GM13977 (cell line): ENCODE results near the gene COCH.

Experiments used
- DNase-seq: peaks from one replicate; pipeline ENCODE4 v3.0.0; 2012; ENCODE audit warnings: low spot score
- in situ Hi-C: fragments of 300-500 bp; cut with MboI; formaldehyde crosslinking; loops from one replicate; pipeline ENCODE4 v1.12.0; 2022; ENCODE audit warnings: low sequenced_read_pairs, low pct_unique_long_range_greater_than_20kb, mixed read lengths, inconsistent platforms; ENCODE audit not compliant: unreplicated experiment
- TF ChIP-seq, protein P1 (sequence below): IDR thresholded peaks from 2 replicates; pipeline ENCODE4 v1.5.1; 2012; ENCODE audit warnings: mild to moderate bottlenecking, control low read depth; ENCODE audit not compliant: insufficient read depth; ENCODE audit errors: extremely low read depth, missing control alignments

COCH gene

DNA sequence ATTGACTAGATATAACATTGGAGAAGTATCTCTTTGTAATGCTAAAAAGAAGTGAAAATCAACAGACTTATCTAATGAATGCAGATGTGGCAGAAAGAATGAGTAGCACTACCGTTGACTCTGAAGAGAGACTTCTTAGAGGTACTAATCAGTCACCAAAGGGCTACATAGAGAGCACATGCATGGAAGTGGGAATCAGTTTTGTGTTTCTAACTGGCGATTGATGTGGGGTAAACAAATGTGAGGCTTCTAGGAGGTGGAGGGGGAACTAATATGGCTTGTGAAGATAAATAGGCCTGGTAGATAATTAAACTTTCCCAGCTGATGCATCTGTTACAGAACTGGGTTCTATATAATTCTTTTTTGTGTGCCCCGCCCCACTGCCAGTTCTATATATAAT lies 10.5 kb downstream of the COCH start:
- TF ChIP-seq, protein P1, sequence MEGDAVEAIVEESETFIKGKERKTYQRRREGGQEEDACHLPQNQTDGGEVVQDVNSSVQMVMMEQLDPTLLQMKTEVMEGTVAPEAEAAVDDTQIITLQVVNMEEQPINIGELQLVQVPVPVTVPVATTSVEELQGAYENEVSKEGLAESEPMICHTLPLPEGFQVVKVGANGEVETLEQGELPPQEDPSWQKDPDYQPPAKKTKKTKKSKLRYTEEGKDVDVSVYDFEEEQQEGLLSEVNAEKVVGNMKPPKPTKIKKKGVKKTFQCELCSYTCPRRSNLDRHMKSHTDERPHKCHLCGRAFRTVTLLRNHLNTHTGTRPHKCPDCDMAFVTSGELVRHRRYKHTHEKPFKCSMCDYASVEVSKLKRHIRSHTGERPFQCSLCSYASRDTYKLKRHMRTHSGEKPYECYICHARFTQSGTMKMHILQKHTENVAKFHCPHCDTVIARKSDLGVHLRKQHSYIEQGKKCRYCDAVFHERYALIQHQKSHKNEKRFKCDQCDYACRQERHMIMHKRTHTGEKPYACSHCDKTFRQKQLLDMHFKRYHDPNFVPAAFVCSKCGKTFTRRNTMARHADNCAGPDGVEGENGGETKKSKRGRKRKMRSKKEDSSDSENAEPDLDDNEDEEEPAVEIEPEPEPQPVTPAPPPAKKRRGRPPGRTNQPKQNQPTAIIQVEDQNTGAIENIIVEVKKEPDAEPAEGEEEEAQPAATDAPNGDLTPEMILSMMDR, result no peak
- in situ Hi-C loops, result no loop called here
- DNase-seq, result no peak

- in situ Hi-C loops, result no loop called here
- TF ChIP-seq, protein P1, result no peak
- no peak for DNase-seq
Observed at GRCh38 chr14:30885840-30886740, 11.7 kb downstream of the COCH start.

GRCh38 chr14:30888480-30889243 lies 14.3 kb downstream of the COCH start:
- DNase-seq, result no peak
- in situ Hi-C loops, result no loop called here
- TF ChIP-seq, protein P1, result no peak

DNA sequence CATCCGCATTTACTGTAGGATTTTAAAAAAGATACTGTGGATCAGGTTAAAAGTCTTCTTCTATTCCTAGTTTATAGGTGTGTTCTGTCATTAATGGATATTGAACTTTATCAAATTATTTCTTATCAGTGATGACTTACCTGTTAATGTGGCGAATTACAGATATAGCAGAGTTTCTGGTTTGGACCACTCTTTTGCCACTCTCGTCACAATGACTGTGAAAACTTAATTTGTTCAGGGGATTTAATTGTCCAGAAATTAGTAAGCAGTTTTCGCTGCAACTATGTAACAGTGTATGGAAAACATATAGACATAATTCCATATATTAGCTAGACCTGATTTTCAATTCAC lies 14.9 kb downstream of the COCH start:
- TF ChIP-seq, protein P1, result no peak
- in situ Hi-C loops, result no loop called here

GRCh38 chr14:30893819-30894218 lies 19.5 kb downstream of the COCH start:
- TF ChIP-seq, protein P1, result no peak
- in situ Hi-C loops, result no loop called here
- DNase-seq, result no peak

More for the DNA sequence above, 14.9 kb downstream of the COCH start:
- DNase-seq, result no peak

DNA sequence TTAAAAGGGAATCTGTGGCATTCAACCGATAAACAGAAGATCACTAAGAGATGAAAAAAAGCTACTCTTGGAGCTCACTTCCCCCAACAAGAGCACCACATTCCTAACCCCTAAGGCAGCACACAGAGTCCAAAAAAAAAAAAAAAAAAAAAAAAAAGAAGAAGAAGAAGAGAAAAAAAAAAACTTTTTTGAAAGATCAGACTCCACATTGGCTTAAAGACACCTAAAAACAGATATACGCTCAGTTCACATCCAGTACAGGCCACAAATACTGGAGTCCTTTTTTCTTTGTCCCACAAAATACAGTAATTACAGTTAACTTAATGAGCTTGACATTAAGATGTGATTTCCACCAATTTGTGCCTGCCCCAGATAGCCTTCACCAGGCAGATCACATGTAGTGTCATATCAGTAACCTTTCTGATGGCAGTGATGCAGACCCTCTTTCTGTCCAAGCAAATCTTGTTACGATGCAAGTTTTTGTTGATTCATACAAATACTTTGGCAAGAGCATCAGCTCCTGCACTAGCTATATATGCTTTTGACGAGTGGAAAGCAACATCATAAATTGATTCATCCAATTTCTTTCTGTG lies 20.7 kb downstream of the COCH start:
- DNase-seq, result no peak
- in situ Hi-C loops, result no loop called here
- TF ChIP-seq, protein P1, result no peak
